VCaP (cell line): ENCODE results near the gene PFDN6.

Source experiments
- H3K27ac ChIP-seq: fragments of 450-650 bp; 2 replicates; pipeline ENCODE4 v1.5.1; 2017
- CTCF ChIP-seq: fragments of 450-650 bp; conservative IDR thresholded peaks from 2 replicates; pipeline ENCODE4 v1.5.1; 2017; ENCODE audit warnings: mild to moderate bottlenecking, moderate library complexity

Gene PFDN6

GRCh38 chr6:33329058-33329457 is 39.7 kb downstream of the PFDN6 start:
- no peak for TF ChIP-seq CTCF

GRCh38 chr6:33330736-33331135 is 41.3 kb downstream of the PFDN6 start:
- no peak for TF ChIP-seq CTCF
- H3K27ac ChIP-seq = no peak overlapping the region

More at GRCh38 chr6:33329058-33329457, 39.7 kb downstream of the PFDN6 start:
- H3K27ac ChIP-seq = no peak overlapping the region

- no peak overlapping the region for H3K27ac ChIP-seq
- TF ChIP-seq CTCF = no peak
Measured at GRCh38 chr6:33333666-33334065, 44.3 kb downstream of the PFDN6 start.

- no peak for TF ChIP-seq CTCF
- H3K27ac ChIP-seq = no peak overlapping the region
Measured at GRCh38 chr6:33335916-33336315, 46.5 kb downstream of the PFDN6 start.

GRCh38 chr6:33336495-33336894 is 47.1 kb downstream of the PFDN6 start:
- no peak for TF ChIP-seq CTCF

GRCh38 chr6:33339193-33339592 is 49.8 kb downstream of the PFDN6 start:
- no peak for TF ChIP-seq CTCF
- no peak overlapping the region for H3K27ac ChIP-seq

More at GRCh38 chr6:33336495-33336894, 47.1 kb downstream of the PFDN6 start:
- H3K27ac ChIP-seq = no peak overlapping the region
